Psoas muscle (tissue), 8 donors: ENCODE data around the gene RAPSN. TPM values are rescaled to one million over a fixed set of nuclear protein-coding genes. Genes with fewer than 3 reads are reported as not detected.

Source experiments
- ATAC-seq, 4 donors: fragments of 200-7000 bp; cut with Tn5 transposase; one replicate each; pipeline ENCODE4 v1.9.1; 2020; ENCODE audit warnings: moderate library complexity in 3 of 4, mild to moderate bottlenecking in 2 of 4
- DNase-seq, 2 donors: peaks; one replicate each; pipeline ENCODE4 v3.0.0-alpha.2; 2020
- H3K27ac ChIP-seq: fragments of 200-600 bp; one replicate; pipeline ENCODE4 v1.8.0; 2022
- H3K27me3 ChIP-seq, 3 donors: fragments of 200-600 bp in 1 of 3; one replicate each; pipeline versions ENCODE4 v1.6.1 to v1.8.0; 2013 to 2022; ENCODE audit warnings: low read length in 2 of 3, mild to moderate bottlenecking in 2 of 3, moderate library complexity in 1 of 3; ENCODE audit not compliant: insufficient read depth in 3 of 3
- H3K36me3 ChIP-seq, 2 donors: fragments of 200-600 bp in 1 of 2; one replicate each; pipeline versions ENCODE4 v1.6.1 to v1.8.0; 2013 to 2022; ENCODE audit warnings: low read depth in 1 of 2, mild to moderate bottlenecking in 1 of 2, moderate library complexity in 1 of 2; ENCODE audit not compliant: insufficient read depth in 1 of 2
- H3K4me1 ChIP-seq: fragments of 200-600 bp; one replicate; pipeline ENCODE4 v1.8.0; 2022
- H3K4me3 ChIP-seq: fragments of 200-600 bp; one replicate; pipeline ENCODE4 v1.8.0; 2022; ENCODE audit warnings: mild to moderate bottlenecking
- H3K9me3 ChIP-seq: fragments of 200-600 bp; one replicate; pipeline ENCODE4 v1.8.0; 2022
- CTCF ChIP-seq: fragments of 200-600 bp; IDR thresholded peaks from one replicate; pipeline ENCODE4 v1.8.0; 2022; ENCODE audit warnings: antibody characterized with exemption
- WGBS, 3 donors: extraction: QIAGEN DNeasy Blood & Tissue Kit; methylation state at CpG; one replicate each; pipeline versions ENCODE4 v1.1.6 to v1.1.7; 2013; 5-methylcytosine and 5-hydroxymethylcytosine counted together
- intact Hi-C, 2 donors: fragments of 100-400 bp; cut with DNase I; formaldehyde crosslinking; loops; one replicate each; pipeline versions ENCODE4 v1.11.0 to v1.14.2; 2022
- polyA plus RNA-seq, 3 donors: library from polyadenylated mRNA; stranded (reverse); fragments of 200-250 nt; gene quantifications; one replicate each; pipeline ENCODE4 v1.2.3, GENCODE V29; 2013
- total RNA-seq, 4 donors: library from RNA; stranded (reverse); fragmentation: NEBNext Ultra II Directional in 2 of 4; extraction: Animal tissue kit (Norgen Biotek cat#: 25700) in 2 of 4; gene quantifications; one replicate each; pipeline versions ENCODE4 v1.2.1 to v1.2.4, GENCODE V29; 2021 to 2023
- donor health status: healthy with polysubstance abuse.
- donor health status: DM: no; HTN: no; CAD: no; lungs with moderate emphysema.
- donor health status: Bipolar disorder and iron deficiency.
- donor health status: healthy.
- donor health status: DM: yes; HTN: yes; CAD: no.
- donor health status: DM: no; HTN: no; CAD: no.
- donor health status: DM: no; HTN: no; CAD: no.
- donor health status: DM: yes; HTN: yes; CAD: no.

RAPSN gene
- total and polyA plus RNA-seq, 7 donors, result 37.6 to 90.6 (median 58.7) TPM

GRCh38 chr11:47445840-47446239 is 3.1 kb downstream of the RAPSN start:
- no peak for DNase-seq
- Histone ChIP-seq H3K36me3 (peaks cover 0 to 24% of the 10 kb centered on the region in 2 donors), H3K27me3 (no peaks in the 10 kb centered on the region), H3K9me3 (no peaks in the 10 kb centered on the region), H3K4me3 (no peak overlapping the region), H3K4me1 (peaks cover 23% of the 10 kb centered on the region), H3K27ac (no peak overlapping the region)
- ATAC-seq, result no peak
- TF ChIP-seq CTCF, result no peak
- WGBS, 3 donors, result 92 to 94% (median 92%) methylated on average over 4 of the region's 4 CpGs
- intact Hi-C loops, result no loop called here

- no peak for ATAC-seq
- H3K27me3 ChIP-seq, result no peaks in the 10 kb centered on the region
- no peak for TF ChIP-seq CTCF
- intact Hi-C loops, result no loop called here
- peaks cover 23% of the 10 kb centered on the region for H3K4me1 ChIP-seq
- H3K27ac ChIP-seq, result peak overlapping the region; percentile 43
- H3K9me3 ChIP-seq, result no peaks in the 10 kb centered on the region
- no peak overlapping the region for H3K4me3 ChIP-seq
- WGBS, 3 donors, result 78 to 84% (median 82%) methylated on average over 3 of the region's 3 CpGs
- peaks cover 0 to 27% of the 10 kb centered on the region in 2 donors for H3K36me3 ChIP-seq
- DNase-seq, result no peak
Measured at GRCh38 chr11:47443817-47444216, 5.1 kb downstream of the RAPSN start.

- intact Hi-C loops, result no loop called here
- Histone ChIP-seq H3K4me1 (peaks cover 23% of the 10 kb centered on the region), H3K36me3 (peaks cover 0 to 27% of the 10 kb centered on the region in 2 donors), H3K27ac (peak overlapping the region; percentile 43), H3K4me3 (no peak overlapping the region), H3K9me3 (no peaks in the 10 kb centered on the region), H3K27me3 (no peaks in the 10 kb centered on the region)
- ATAC-seq (peak in 3 of 4 donors; percentile 53 to 66 (median 65)), DNase-seq (no peak)
- WGBS, 3 donors, result 66 to 77% (median 70%) methylated on average over 12 of the region's 12 CpGs
- no peak for TF ChIP-seq CTCF
Measured at GRCh38 chr11:47443028-47443700, 5.8 kb downstream of the RAPSN start.

GRCh38 chr11:47442514-47442913 is 6.4 kb downstream of the RAPSN start:
- Histone ChIP-seq H3K4me3 (no peak overlapping the region), H3K27ac (peak overlapping the region; percentile 41), H3K27me3 (no peaks in the 10 kb centered on the region), H3K9me3 (no peaks in the 10 kb centered on the region), H3K4me1 (peaks cover 30% of the 10 kb centered on the region), H3K36me3 (peaks cover 0 to 25% of the 10 kb centered on the region in 2 donors)
- 30 to 68% (median 41%) methylated on average over 8 of the region's 8 CpGs for WGBS, 3 donors
- TF ChIP-seq CTCF, result no peak
- intact Hi-C loops, result no loop called here
- peak; percentile 56 to 74 (median 66) for ATAC-seq
- DNase-seq, result peak in 1 of 2 donors; percentile 67

GRCh38 chr11:47441421-47441820 is 7.5 kb downstream of the RAPSN start:
- peaks cover 0 to 15% of the 10 kb centered on the region in 2 donors for H3K36me3 ChIP-seq
- no peak overlapping the region for H3K27ac ChIP-seq
- ATAC-seq, result no peak
- no peak for DNase-seq
- TF ChIP-seq CTCF, result no peak
- H3K9me3 ChIP-seq, result no peaks in the 10 kb centered on the region
- no peaks in the 10 kb centered on the region for H3K27me3 ChIP-seq
- intact Hi-C loops, result no loop called here
- H3K4me1 ChIP-seq, result peaks cover 27% of the 10 kb centered on the region
- no peak overlapping the region for H3K4me3 ChIP-seq
- 80 to 84% (median 82%) methylated on average over 8 to 12 of the region's 12 CpGs for WGBS, 3 donors
